ENCODE measurements around the gene TRAPPC8.
"Not testable (repeated sequence)": the region's sequence is repeated elsewhere in the genome, so short reads cannot be mapped to it uniquely, and the experiment has no call there.

TRAPPC8 gene

DNA sequence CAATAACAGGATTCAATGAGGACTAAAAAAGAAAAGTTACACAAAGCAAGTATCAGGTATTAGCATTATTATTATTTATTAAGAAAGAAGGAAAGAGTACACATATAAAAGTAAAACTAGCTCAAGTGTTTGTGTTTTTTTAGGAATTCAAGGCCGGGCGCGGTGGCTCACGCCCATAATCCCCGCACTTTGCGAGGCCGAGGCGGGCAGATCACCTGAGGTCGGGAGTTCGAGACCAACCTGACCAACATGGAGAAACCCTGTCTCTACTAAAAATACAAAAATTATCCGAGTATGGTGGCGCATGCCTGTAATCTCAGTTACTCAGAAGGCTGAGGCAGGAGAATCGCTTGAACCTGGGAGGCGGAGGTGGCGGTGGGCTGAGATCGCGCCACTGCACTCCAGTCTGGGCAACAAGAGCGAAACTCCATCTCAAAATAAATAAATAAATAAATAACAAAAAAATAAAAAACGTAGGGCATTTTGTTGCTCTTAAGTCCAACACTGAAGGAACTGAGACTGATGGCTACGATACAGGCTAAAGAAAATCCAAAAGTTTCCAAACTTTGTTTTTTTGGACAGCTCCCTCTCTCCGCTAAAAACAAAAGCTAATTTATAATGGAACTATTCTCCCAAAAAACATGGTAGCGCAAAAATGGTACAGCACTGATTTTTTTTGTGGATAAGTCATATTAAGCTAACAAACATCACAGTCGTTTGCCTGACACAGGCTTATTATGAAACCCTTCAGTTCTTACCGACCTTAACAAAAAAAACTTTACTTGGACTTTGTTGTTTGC is 1.7 kb downstream of the TRAPPC8 start:
- peaks cover 12% of the 10 kb centered on the region for H3K4me1 ChIP-seq (ENCODE audit: control insufficient read depth, low read depth, low read length)
- H3K4me3 ChIP-seq (ENCODE audit: low read length), result peak overlapping the region; percentile 96
- peak overlapping the region; percentile 94 for H3K9ac ChIP-seq (ENCODE audit: low read length)
- H3K36me3 ChIP-seq (ENCODE audit: control insufficient read depth, low read depth, low read length), result no peaks in the 10 kb centered on the region
- H3K27me3 ChIP-seq (ENCODE audit: control insufficient read depth, insufficient read depth, low read length), result no peaks in the 10 kb centered on the region
- H3K27ac ChIP-seq (ENCODE audit: low read length), result no peak overlapping the region
- H3K9me3 ChIP-seq (ENCODE audit: control insufficient read depth, low read depth, low read length), result no peaks in the 10 kb centered on the region

DNA sequence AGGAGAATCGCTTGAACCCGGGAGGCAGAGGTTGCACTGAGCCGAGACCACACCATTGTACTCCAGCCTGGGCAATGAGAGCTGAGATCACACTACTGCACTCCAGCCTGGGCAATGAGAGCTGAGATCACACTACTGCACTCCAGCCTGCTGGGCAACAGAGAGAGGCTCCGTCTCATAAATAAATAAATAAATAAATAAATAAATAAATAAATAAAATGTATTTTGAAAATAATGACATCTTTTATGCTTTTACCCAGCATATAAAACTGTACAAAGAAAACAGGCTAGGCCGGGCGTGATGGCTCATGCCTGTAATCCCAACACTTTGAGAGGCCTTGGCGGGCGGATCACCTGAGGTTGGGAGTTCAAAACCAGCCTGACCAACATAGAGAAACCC is 8.2 kb downstream of the TRAPPC8 start:
- not testable (repeated sequence) for H3K27ac ChIP-seq (ENCODE audit: low read length); H3K9ac ChIP-seq (ENCODE audit: low read length); H3K9me3 ChIP-seq (ENCODE audit: control insufficient read depth, low read depth, low read length); H3K4me1 ChIP-seq (ENCODE audit: control insufficient read depth, low read depth, low read length); H3K4me3 ChIP-seq (ENCODE audit: low read length); H3K36me3 ChIP-seq (ENCODE audit: control insufficient read depth, low read depth, low read length); H3K27me3 ChIP-seq (ENCODE audit: control insufficient read depth, insufficient read depth, low read length)

DNA sequence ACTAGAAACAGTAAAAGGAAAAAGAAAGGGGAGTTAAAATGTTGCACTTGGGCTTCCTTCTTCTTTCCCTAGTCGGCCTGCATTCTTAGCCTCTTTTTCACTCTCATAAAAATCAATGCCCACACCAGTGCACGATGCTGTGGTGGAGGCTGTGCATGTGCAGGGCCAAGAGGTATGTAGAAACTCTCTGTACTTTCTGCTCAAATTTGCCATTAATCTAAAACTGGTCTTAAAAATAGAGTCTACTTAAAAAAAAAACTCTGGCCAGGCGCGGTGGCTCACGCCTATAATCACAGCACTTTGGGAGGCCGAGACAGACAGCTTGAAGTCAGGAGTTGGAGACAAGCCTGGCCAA is 11.1 kb downstream of the TRAPPC8 start:
- H3K9me3 ChIP-seq (ENCODE audit: control insufficient read depth, low read depth, low read length), result no peaks in the 10 kb centered on the region
- H3K36me3 ChIP-seq (ENCODE audit: control insufficient read depth, low read depth, low read length), result peaks cover 25% of the 10 kb centered on the region
- no peak overlapping the region for H3K4me3 ChIP-seq (ENCODE audit: low read length)
- H3K9ac ChIP-seq (ENCODE audit: low read length), result no peak overlapping the region
- H3K27ac ChIP-seq (ENCODE audit: low read length), result no peak overlapping the region
- H3K4me1 ChIP-seq (ENCODE audit: control insufficient read depth, low read depth, low read length), result no peaks in the 10 kb centered on the region
- no peaks in the 10 kb centered on the region for H3K27me3 ChIP-seq (ENCODE audit: control insufficient read depth, insufficient read depth, low read length)

DNA sequence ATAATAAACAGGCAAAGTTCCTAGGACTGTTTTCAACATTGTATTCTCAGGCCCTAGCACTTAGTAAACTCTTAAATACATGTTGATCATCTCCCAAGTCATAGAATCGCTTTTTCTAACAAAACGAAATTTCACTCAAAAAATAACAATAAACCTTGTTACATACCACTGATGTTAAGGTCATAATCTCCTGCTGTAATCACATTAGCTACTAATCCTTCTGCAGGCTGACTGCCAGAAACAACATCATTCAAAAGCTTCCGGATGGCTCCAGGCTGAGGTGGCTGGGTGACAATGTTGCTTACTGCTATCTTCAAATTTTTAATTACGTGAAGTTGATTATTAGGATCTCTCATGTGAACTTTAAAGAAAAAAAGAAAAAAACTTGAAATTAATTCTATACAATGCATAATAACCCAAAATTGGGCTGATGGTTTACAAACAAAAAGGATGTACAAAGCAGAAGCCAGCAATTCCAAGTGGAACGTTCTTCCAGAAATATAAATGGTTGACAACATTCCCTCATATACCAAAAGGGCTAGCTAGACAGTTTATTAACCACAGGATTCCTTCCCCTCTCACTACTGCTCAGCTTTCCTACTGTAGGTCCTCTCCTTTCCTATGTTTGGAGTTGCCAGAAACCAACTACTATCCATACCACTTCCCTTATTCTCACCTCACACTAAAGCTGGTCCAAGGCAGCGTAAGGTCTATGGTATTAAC is 11.6 kb downstream of the TRAPPC8 start:
- Histone ChIP-seq H3K27ac (ENCODE audit: low read length) (no peak overlapping the region), H3K9ac (ENCODE audit: low read length) (no peak overlapping the region), H3K9me3 (ENCODE audit: control insufficient read depth, low read depth, low read length) (no peaks in the 10 kb centered on the region), H3K4me1 (ENCODE audit: control insufficient read depth, low read depth, low read length) (no peaks in the 10 kb centered on the region), H3K27me3 (ENCODE audit: control insufficient read depth, insufficient read depth, low read length) (no peaks in the 10 kb centered on the region), H3K4me3 (ENCODE audit: low read length) (no peak overlapping the region), H3K36me3 (ENCODE audit: control insufficient read depth, low read depth, low read length) (peaks cover 25% of the 10 kb centered on the region)

DNA sequence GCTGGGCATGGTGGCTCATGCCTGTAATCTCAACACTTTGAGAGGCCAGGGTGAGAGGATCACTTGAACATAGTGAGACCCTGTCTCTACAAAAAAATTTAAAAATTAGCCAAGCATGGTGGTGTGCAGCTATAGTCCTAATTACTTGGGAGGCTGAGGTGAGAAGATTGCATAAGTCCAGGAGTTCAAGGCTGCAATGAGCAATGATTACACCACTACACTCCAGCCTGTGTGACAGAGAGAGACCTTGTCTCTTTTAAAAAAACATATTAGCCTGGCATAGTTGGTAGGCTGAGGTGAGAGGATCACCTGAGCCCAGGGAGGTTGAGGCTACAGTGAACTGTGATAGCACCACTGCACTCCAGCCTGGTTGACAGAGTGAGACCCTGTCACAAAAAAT is 13.7 kb downstream of the TRAPPC8 start:
- H3K9me3 ChIP-seq (ENCODE audit: control insufficient read depth, low read depth, low read length), result no peaks in the 10 kb centered on the region
- H3K9ac ChIP-seq (ENCODE audit: low read length), result no peak overlapping the region
- peaks cover 34% of the 10 kb centered on the region for H3K36me3 ChIP-seq (ENCODE audit: control insufficient read depth, low read depth, low read length)
- no peaks in the 10 kb centered on the region for H3K27me3 ChIP-seq (ENCODE audit: control insufficient read depth, insufficient read depth, low read length)
- no peak overlapping the region for H3K27ac ChIP-seq (ENCODE audit: low read length)
- no peaks in the 10 kb centered on the region for H3K4me1 ChIP-seq (ENCODE audit: control insufficient read depth, low read depth, low read length)
- no peak overlapping the region for H3K4me3 ChIP-seq (ENCODE audit: low read length)

DNA sequence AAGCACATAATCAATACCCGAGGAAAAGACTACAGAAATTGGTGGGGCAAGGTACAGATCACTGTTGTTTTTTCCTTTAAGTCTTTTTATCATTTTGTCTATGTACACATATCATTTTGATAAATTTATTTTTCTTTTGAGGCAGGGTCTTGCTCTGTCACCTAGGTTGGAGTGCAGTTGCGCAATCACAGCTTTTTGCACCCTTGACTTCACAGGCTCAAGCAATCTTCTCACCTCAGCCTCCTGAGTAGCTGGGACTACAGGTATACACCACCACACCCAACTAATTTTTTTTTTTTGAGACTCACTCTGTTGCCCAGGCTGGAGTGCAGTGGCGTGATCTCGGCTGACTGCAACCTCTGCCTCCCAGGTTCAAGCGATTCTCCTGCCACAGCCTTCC is 15.9 kb downstream of the TRAPPC8 start:
- not testable (repeated sequence) for H3K9me3 ChIP-seq (ENCODE audit: control insufficient read depth, low read depth, low read length); H3K9ac ChIP-seq (ENCODE audit: low read length); H3K27me3 ChIP-seq (ENCODE audit: control insufficient read depth, insufficient read depth, low read length); H3K4me1 ChIP-seq (ENCODE audit: control insufficient read depth, low read depth, low read length); H3K4me3 ChIP-seq (ENCODE audit: low read length); H3K27ac ChIP-seq (ENCODE audit: low read length)
- H3K36me3 ChIP-seq (ENCODE audit: control insufficient read depth, low read depth, low read length), result peaks cover 42% of the 10 kb centered on the region

DNA sequence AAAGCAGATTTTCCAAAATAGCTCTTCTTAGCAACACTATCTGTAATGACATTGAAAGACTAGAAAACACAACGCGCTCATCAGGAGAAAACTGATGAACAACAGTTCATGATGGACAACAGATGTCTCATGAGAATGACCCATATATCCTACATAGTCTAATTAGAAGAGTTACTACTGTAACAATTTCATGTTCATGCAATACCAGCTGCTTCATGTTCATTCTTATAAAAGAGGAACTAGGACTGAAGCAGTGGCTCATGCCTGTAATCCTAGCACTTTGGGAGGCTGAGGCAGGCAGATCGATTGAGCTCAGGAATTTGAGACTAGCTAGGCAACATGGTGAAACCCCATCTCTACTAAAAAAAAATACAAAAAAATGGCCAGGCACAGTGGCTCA is 22.7 kb downstream of the TRAPPC8 start:
- Histone ChIP-seq H3K9me3 (ENCODE audit: control insufficient read depth, low read depth, low read length) (no peaks in the 10 kb centered on the region), H3K4me3 (ENCODE audit: low read length) (no peak overlapping the region), H3K27me3 (ENCODE audit: control insufficient read depth, insufficient read depth, low read length) (no peaks in the 10 kb centered on the region), H3K4me1 (ENCODE audit: control insufficient read depth, low read depth, low read length) (no peaks in the 10 kb centered on the region), H3K9ac (ENCODE audit: low read length) (no peak overlapping the region), H3K27ac (ENCODE audit: low read length) (no peak overlapping the region), H3K36me3 (ENCODE audit: control insufficient read depth, low read depth, low read length) (peaks cover 29% of the 10 kb centered on the region)

DNA sequence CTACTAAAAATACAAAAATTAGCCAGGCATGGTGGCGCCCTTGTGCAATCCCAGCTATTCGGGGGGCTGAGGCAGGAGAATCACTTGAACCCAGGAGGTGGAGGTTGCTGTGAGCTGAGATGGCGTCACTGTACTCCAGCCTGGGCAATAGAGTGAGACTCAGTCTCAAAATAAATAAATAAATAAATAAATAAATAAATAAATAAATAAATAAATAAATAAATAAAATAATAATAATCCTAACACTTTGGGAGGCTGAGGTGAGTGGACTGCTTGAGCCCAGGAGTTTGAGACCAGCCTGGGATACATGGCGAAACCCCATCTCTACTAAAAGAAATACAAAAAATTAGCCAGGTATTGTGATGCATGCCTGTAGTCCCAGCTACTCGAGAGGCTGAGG is 23.6 kb downstream of the TRAPPC8 start:
- not testable (repeated sequence) for H3K27ac ChIP-seq (ENCODE audit: low read length); H3K4me1 ChIP-seq (ENCODE audit: control insufficient read depth, low read depth, low read length); H3K9ac ChIP-seq (ENCODE audit: low read length); H3K27me3 ChIP-seq (ENCODE audit: control insufficient read depth, insufficient read depth, low read length); H3K4me3 ChIP-seq (ENCODE audit: low read length); H3K9me3 ChIP-seq (ENCODE audit: control insufficient read depth, low read depth, low read length)
- H3K36me3 ChIP-seq (ENCODE audit: control insufficient read depth, low read depth, low read length), result peaks cover 29% of the 10 kb centered on the region

DNA sequence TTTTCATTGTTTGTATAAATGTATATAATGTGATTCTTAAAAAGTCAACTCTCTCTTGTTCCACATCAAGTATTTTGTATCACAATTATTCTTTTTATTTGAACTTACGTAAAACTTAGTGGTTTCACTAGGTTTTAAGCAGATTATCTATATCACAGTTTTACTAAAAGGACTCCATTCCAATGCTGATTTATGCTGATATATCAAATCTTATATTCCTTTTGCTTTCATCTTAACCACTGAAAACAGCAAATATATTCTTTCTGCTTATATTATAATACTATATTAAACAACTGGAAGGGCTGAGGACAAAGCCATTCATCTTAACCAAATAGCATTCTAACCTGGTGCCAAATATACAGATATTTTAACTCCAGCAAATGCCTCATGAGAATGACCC is 24.2 kb downstream of the TRAPPC8 start:
- Histone ChIP-seq H3K9ac (ENCODE audit: low read length) (no peak overlapping the region), H3K4me1 (ENCODE audit: control insufficient read depth, low read depth, low read length) (no peaks in the 10 kb centered on the region), H3K4me3 (ENCODE audit: low read length) (no peak overlapping the region), H3K36me3 (ENCODE audit: control insufficient read depth, low read depth, low read length) (peaks cover 29% of the 10 kb centered on the region), H3K27ac (ENCODE audit: low read length) (no peak overlapping the region), H3K9me3 (ENCODE audit: control insufficient read depth, low read depth, low read length) (no peaks in the 10 kb centered on the region), H3K27me3 (ENCODE audit: control insufficient read depth, insufficient read depth, low read length) (no peaks in the 10 kb centered on the region)

DNA sequence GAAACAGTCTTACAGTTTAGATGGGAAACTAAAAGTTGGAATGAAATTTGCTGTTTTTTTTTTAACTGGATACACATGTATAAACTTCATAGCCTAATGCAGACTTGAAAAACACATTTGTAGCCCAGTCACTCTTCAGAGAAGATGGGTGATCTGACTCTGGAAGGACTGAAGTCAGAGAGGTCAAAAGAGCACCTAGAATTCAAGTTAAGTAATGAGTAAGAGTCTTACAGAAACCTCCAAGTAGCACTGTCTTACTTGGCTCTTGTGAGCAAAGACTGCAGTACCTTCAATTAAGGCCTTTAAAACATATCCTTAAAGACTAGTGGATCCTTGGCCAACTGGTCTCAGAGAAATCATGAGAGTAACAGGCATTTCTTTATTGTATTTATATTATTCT is 41.9 kb downstream of the TRAPPC8 start:
- H3K27me3 ChIP-seq (ENCODE audit: control insufficient read depth, insufficient read depth, low read length), result no peaks in the 10 kb centered on the region
- no peak overlapping the region for H3K9ac ChIP-seq (ENCODE audit: low read length)
- no peak overlapping the region for H3K4me3 ChIP-seq (ENCODE audit: low read length)
- peaks cover 40% of the 10 kb centered on the region for H3K36me3 ChIP-seq (ENCODE audit: control insufficient read depth, low read depth, low read length)
- no peaks in the 10 kb centered on the region for H3K4me1 ChIP-seq (ENCODE audit: control insufficient read depth, low read depth, low read length)
- no peaks in the 10 kb centered on the region for H3K9me3 ChIP-seq (ENCODE audit: control insufficient read depth, low read depth, low read length)
- no peak overlapping the region for H3K27ac ChIP-seq (ENCODE audit: low read length)

DNA sequence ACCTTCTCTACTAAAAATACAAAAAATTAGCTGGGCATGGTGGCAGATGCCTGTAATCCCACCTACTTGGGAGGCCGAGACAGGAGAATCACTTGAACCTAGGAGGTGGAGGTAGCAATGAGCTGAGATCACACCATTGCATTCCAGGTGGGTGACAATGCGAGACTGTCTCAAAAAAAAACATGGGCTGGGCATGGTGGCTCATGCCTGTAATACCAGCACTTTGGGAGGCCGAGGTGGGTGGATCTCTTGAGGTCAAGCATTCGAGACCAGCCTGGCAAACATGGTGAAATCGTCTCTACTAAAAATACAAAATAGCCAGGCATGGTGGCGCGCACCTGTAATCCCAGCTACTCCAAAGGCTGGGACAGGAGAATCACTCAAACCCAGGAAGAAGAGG is 43.2 kb downstream of the TRAPPC8 start:
- peaks cover 38% of the 10 kb centered on the region for H3K36me3 ChIP-seq (ENCODE audit: control insufficient read depth, low read depth, low read length)
- not testable (repeated sequence) for H3K4me1 ChIP-seq (ENCODE audit: control insufficient read depth, low read depth, low read length); H3K27me3 ChIP-seq (ENCODE audit: control insufficient read depth, insufficient read depth, low read length); H3K9ac ChIP-seq (ENCODE audit: low read length); H3K27ac ChIP-seq (ENCODE audit: low read length); H3K4me3 ChIP-seq (ENCODE audit: low read length); H3K9me3 ChIP-seq (ENCODE audit: control insufficient read depth, low read depth, low read length)

DNA sequence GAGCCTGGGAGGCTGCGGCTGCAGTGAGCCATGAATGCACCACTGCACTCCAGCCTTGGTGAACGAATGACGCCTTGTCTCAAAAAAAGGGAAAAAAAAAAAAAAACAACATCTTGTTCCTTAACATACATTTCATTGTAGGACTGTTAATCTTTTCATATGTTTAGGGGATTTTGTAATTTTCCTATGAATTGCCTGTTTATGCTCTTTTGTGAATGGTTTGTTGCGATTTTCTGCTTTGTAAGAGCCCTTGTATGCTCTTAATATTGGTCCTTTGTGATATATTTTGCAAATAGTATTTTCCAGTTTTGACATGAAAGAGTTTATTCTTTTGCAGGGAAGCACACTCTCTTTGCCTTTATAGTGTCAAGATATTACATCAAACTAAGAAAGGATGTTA is 50.0 kb downstream of the TRAPPC8 start:
- no peaks in the 10 kb centered on the region for H3K4me1 ChIP-seq (ENCODE audit: control insufficient read depth, low read depth, low read length)
- H3K9me3 ChIP-seq (ENCODE audit: control insufficient read depth, low read depth, low read length), result no peaks in the 10 kb centered on the region
- no peaks in the 10 kb centered on the region for H3K27me3 ChIP-seq (ENCODE audit: control insufficient read depth, insufficient read depth, low read length)
- no peak overlapping the region for H3K9ac ChIP-seq (ENCODE audit: low read length)
- H3K36me3 ChIP-seq (ENCODE audit: control insufficient read depth, low read depth, low read length), result peaks cover 22% of the 10 kb centered on the region
- H3K27ac ChIP-seq (ENCODE audit: low read length), result no peak overlapping the region
- no peak overlapping the region for H3K4me3 ChIP-seq (ENCODE audit: low read length)
